CD4-positive, alpha-beta memory T cell (primary cell): ENCODE data around the gene CD248. TPM values are rescaled to one million over a fixed set of nuclear protein-coding genes. Genes with fewer than 3 reads are reported as not detected.
A peak's percentile ranks its signal among the peaks of the same experiment; 100 is the strongest.

Source experiments
- CTCF ChIA-PET: fragments of 350-600 bp; sonication (Branson Sonifier 250); formaldehyde crosslinking; loops from one replicate; lab custom pipeline; 2021; ENCODE audit warnings: inconsistent platforms; ENCODE audit not compliant: partially characterized antibody; lab: Charles Lee
- POLR2A ChIA-PET: fragments of 350-600 bp; sonication (Branson Sonifier 250); formaldehyde crosslinking; loops from one replicate; lab custom pipeline; 2021; ENCODE audit not compliant: partially characterized antibody; lab: Charles Lee
- DNase-seq, 5 donors: peaks; one replicate each; pipeline versions ENCODE4 v3.0.0 to v3.0.0-alpha.2; 2020 to 2022; ENCODE audit warnings: mixed read lengths in 1 of 5
- H3K27ac ChIP-seq: one replicate; pipeline ENCODE4 v1.7.0; 2013; ENCODE audit warnings: low read depth, low read length
- H3K27me3 ChIP-seq: 2 replicates; pipeline ENCODE4 v1.7.0; 2013; ENCODE audit warnings: mild to moderate bottlenecking, low read length, moderate library complexity; ENCODE audit not compliant: insufficient read depth
- H3K36me3 ChIP-seq: 2 replicates; pipeline ENCODE4 v1.7.0; 2013; ENCODE audit warnings: mild to moderate bottlenecking, low read length, moderate library complexity; ENCODE audit not compliant: insufficient read depth
- H3K4me1 ChIP-seq: 2 replicates; pipeline ENCODE4 v1.7.0; 2013; ENCODE audit warnings: mild to moderate bottlenecking, low read length, moderate library complexity; ENCODE audit not compliant: insufficient read depth
- H3K4me3 ChIP-seq, 2 donors: one replicate each; pipeline ENCODE4 v1.7.0; 2013; ENCODE audit warnings: low read length in 2 of 2, mild to moderate bottlenecking in 1 of 2
- H3K9me3 ChIP-seq, 2 donors: one replicate each; pipeline ENCODE4 v1.7.0; 2013; ENCODE audit warnings: low read length in 2 of 2, control low read depth in 1 of 2; ENCODE audit not compliant: control insufficient read depth in 1 of 2
- H3K27ac Mint-ChIP-seq, 7 donors: one replicate each; pipeline ENCODE4 v1.8.0; 2020 to 2021; ENCODE audit warnings: mixed read lengths in 7 of 7, mild to moderate bottlenecking in 6 of 7, inconsistent platforms in 3 of 7, moderate library complexity in 3 of 7
- H3K27me3 Mint-ChIP-seq, 2 donors: one replicate each; pipeline ENCODE4 v1.8.0; 2020 to 2021; ENCODE audit warnings: mixed read lengths in 2 of 2
- H3K36me3 Mint-ChIP-seq, 2 donors: one replicate each; pipeline ENCODE4 v1.8.0; 2020 to 2021; ENCODE audit warnings: mixed read lengths in 2 of 2, inconsistent platforms in 1 of 2, mild to moderate bottlenecking in 1 of 2
- H3K4me1 Mint-ChIP-seq, 4 donors: one replicate each; pipeline ENCODE4 v1.8.0; 2020 to 2021; ENCODE audit warnings: mixed read lengths in 4 of 4, mild to moderate bottlenecking in 1 of 4
- H3K4me3 Mint-ChIP-seq, 8 donors: one replicate each; pipeline ENCODE4 v1.8.0; 2020 to 2021; ENCODE audit warnings: mixed read lengths in 8 of 8, mild to moderate bottlenecking in 7 of 8, moderate library complexity in 6 of 8, inconsistent platforms in 3 of 8
- H3K9me3 Mint-ChIP-seq, 8 donors: one replicate each; pipeline ENCODE4 v1.8.0; 2020 to 2021; ENCODE audit warnings: mixed read lengths in 8 of 8, mild to moderate bottlenecking in 5 of 8, inconsistent platforms in 3 of 8, moderate library complexity in 1 of 8
- intact Hi-C: fragments of 100-400 bp; cut with micrococcal nuclease; formaldehyde crosslinking; loops from one replicate; pipeline ENCODE4 v1.15.1; 2023
- polyA plus RNA-seq, 2 donors: library from polyadenylated mRNA; unstranded; fragments of 300-500 nt; fragmentation: Illumina TruSeq; gene quantifications; one replicate each; pipeline ENCODE4 v1.2.3, GENCODE V29; 2021
- total RNA-seq, 2 experiments: library from RNA; stranded (reverse); gene quantifications; one replicate each; pipeline ENCODE4 v1.2.3, GENCODE V29; 2021

The CD248 gene
- total and polyA plus RNA-seq, 4 experiments from 2014 or later = 0.12 to 0.18 TPM; not detected in 2

DNA sequence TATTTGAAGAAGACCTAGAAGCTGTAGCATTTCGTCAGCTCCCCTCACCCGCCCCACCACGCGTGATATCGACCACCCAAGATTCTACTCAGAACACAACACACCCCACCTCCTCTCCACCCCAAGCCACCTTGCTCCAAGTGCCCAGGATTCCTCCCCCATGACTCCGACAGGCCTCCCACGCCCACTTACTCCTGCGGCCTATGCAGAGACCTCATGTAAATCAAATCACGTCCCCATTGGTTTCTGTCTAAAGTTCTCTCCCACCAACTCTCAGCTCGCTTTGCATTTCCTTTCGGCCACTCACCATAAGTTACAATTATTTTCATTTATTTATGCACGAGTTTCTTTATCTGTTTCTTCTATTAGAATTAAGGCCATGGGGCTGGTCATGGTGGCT is 14.2 kb downstream of the CD248 start:
- H3K27ac Mint-ChIP-seq = peak overlapping the region in 1 of 7 donors; percentile 5
- ChIA-PET CTCF (interaction anchor here (0.7 to 2.4 kb wide), 3 partner anchors 9 to 84 kb away, joined by 3 to 9 read pairs (median 3); no protein-coding TSS in a partner anchor), POLR2A (no interaction called here)

DNA sequence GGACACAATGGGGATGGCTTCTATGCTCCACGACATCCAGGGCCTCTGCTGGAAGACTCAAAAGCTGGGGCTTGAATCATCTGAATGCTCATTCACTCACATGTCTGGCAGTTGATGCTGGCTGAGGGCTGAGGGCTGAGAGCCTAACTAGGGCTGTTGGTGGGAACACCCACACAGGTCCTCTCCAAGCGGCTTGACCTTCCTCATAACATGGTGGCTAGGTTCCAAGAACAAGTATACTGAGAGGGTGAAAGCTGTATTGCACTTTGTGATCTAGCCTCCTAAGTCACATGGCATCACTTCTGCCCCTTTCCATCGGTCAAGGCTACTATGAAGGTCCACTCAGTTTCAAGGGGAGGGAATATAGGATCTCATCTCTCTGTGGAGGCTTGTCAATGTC is 17.7 kb downstream of the CD248 start:
- intact Hi-C loops = no loop called here
- Histone ChIP-seq H3K9me3 (no peaks in the 10 kb centered on the region), H3K36me3 (no peaks in the 10 kb centered on the region), H3K4me3 (no peak overlapping the region), H3K27ac (no peak overlapping the region), H3K4me1 (no peaks in the 10 kb centered on the region), H3K27me3 (no peaks in the 10 kb centered on the region)
- H3K4me3 Mint-ChIP-seq = no peak overlapping the region
- no peaks in the 10 kb centered on the region for H3K4me1 Mint-ChIP-seq
- no peaks in the 10 kb centered on the region for H3K9me3 Mint-ChIP-seq
- DNase-seq = no peak
- H3K27ac Mint-ChIP-seq = no peak overlapping the region
- CTCF ChIA-PET = interaction anchor here (1.4 kb wide), 1 partner anchor 12 kb away, joined by 4 read pairs; no protein-coding TSS in a partner anchor
- H3K27me3 Mint-ChIP-seq = no peaks in the 10 kb centered on the region
- H3K36me3 Mint-ChIP-seq = no peaks in the 10 kb centered on the region
- POLR2A ChIA-PET = no interaction called here

More for the DNA sequence above, 14.2 kb downstream of the CD248 start:
- H3K4me1 Mint-ChIP-seq = no peaks in the 10 kb centered on the region
- H3K9me3 ChIP-seq = no peaks in the 10 kb centered on the region
- no peak for DNase-seq
- no peaks in the 10 kb centered on the region for H3K27me3 ChIP-seq
- H3K4me3 Mint-ChIP-seq = no peak overlapping the region
- H3K36me3 Mint-ChIP-seq = no peaks in the 10 kb centered on the region
- peaks cover 0 to 3% of the 10 kb centered on the region in 2 donors for H3K27me3 Mint-ChIP-seq
- no peak overlapping the region for H3K4me3 ChIP-seq
- H3K4me1 ChIP-seq = no peaks in the 10 kb centered on the region
- no peak overlapping the region for H3K27ac ChIP-seq
- no peaks in the 10 kb centered on the region for H3K9me3 Mint-ChIP-seq
- intact Hi-C loops = no loop called here
- no peaks in the 10 kb centered on the region for H3K36me3 ChIP-seq

DNA sequence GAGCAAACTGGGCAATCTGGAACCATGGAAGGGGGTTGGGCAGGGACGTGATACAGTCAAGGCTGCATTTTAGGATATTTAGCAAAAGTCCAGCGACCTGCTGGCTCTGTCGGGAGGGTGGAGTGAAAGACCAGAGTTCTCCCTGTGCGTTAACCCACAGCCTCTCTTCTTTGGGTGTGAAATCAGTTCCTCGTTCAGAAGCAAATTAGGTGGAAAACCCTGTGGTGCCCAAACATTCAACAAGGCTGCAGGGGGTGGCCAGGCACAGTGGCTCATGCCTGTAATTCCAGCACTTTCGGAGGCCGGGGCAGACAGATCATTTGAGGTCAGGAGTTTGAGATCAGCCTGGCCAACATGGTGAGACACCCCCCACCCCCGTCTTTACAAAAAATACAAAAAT is 19.2 kb downstream of the CD248 start:
- Mint-ChIP-seq H3K4me1 (peaks cover 0 to 9% (median 3%) of the 10 kb centered on the region in 4 donors), H3K4me3 (no peak overlapping the region), H3K27ac (no peak overlapping the region), H3K27me3 (peaks cover 9% of the 10 kb centered on the region in 2 donors), H3K9me3 (no peaks in the 10 kb centered on the region), H3K36me3 (no peaks in the 10 kb centered on the region)
- DNase-seq = no peak
- Histone ChIP-seq H3K36me3 (no peaks in the 10 kb centered on the region), H3K27ac (no peak overlapping the region), H3K9me3 (no peaks in the 10 kb centered on the region), H3K4me1 (no peaks in the 10 kb centered on the region), H3K4me3 (no peak overlapping the region), H3K27me3 (no peaks in the 10 kb centered on the region)
- POLR2A ChIA-PET = no interaction called here
- intact Hi-C loops = no loop called here
- CTCF ChIA-PET = interaction anchor here (1.2 to 2.1 kb wide), 2 partner anchors 14 to 91 kb away, joined by 3 to 6 read pairs; no protein-coding TSS in a partner anchor

DNA sequence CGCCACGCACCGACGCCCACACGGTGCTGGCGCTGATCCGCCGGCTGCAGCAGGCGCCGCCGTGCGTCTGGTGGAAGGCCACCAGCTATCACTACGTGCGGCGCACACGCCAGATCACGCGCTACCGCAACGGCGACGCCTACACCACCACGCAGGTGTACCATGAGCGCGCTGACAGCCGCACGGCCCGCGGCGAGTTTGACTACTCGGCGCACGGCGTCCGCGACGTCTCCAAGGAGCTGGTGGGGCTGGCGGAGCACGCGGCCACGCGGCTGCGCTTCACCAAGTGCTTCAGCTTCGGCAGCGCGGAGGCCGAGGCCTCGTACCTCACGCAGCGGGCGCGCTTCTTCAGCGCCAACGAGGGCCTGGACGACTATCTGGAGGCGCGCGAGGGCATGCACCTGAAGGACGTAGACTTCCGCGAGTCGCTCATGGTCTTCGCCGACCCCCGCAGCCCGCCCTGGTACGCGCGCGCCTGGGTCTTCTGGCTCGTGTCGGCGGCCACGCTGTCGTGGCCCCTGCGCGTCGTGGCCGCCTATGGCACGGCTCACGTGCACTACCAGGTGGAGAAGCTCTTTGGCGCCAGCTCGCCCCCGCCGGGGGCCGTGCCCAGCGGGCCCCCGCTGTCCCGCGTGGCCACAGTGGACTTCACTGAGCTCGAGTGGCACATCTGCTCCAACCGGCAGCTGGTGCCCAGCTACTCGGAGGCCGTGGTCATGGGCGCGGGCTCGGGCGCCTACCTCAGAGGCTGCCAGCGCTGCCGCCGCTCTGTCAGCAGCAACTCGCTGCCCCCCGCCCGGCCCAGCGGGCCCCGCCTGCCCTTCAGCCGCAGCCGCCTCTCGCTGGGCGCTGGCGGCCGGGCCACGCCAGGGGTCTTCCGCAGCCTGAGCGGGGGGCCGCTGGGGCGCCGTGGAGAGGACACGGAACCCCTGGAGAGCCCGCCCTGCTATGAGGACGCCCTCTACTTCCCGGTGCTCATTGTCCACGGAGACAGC is 21.9 kb downstream of the CD248 start:
- CTCF ChIA-PET = interaction anchor here (1.0 to 1.4 kb wide), 3 partner anchors 12 to 91 kb away, joined by 3 read pairs; no protein-coding TSS in a partner anchor
- Mint-ChIP-seq H3K27ac (no peak overlapping the region), H3K27me3 (peaks cover 10 to 11% of the 10 kb centered on the region in 2 donors), H3K4me1 (peaks cover 8 to 22% (median 15%) of the 10 kb centered on the region in 4 donors), H3K4me3 (no peak overlapping the region), H3K9me3 (no peaks in the 10 kb centered on the region), H3K36me3 (no peaks in the 10 kb centered on the region)
- DNase-seq = no peak
- no peak overlapping the region for H3K4me3 ChIP-seq
- H3K4me1 ChIP-seq = peaks cover 19% of the 10 kb centered on the region
- no peaks in the 10 kb centered on the region for H3K9me3 ChIP-seq
- POLR2A ChIA-PET = no interaction called here
- intact Hi-C loops = no loop called here
- H3K36me3 ChIP-seq = no peaks in the 10 kb centered on the region
- H3K27ac ChIP-seq = no peak overlapping the region
- no peaks in the 10 kb centered on the region for H3K27me3 ChIP-seq

- intact Hi-C loops = no loop called here
- POLR2A ChIA-PET = no interaction called here
These were observed 22.8 kb downstream of the CD248 start for GRCh38 chr11:66293777-66294625.

DNA sequence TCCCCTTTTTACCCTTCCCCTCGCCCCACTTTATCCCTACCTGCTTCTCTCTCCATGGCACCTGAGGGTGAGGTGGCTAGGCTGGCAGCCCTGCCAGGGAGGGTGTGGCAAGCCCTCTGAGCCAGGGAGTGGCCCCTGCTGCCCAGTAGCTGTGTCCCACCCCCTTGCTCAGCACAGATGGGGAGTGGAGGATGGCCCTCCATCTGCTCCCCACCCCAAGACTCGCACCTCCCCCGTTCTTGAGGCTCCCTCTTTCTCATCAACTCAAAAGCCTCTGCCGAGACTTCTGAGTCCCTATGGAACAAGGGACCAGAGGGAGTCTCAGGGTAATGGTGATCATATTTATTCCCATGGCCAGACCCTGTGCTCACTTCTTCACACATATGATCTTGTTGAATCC is 23.5 kb downstream of the CD248 start:
- peaks cover 14 to 33% (median 23%) of the 10 kb centered on the region in 4 donors for H3K4me1 Mint-ChIP-seq
- peaks cover 26% of the 10 kb centered on the region for H3K4me1 ChIP-seq
- no peaks in the 10 kb centered on the region for H3K27me3 ChIP-seq
- H3K27ac ChIP-seq = no peak overlapping the region
- no peak for DNase-seq
- H3K4me3 ChIP-seq = no peak overlapping the region
- H3K36me3 Mint-ChIP-seq = peaks cover 0 to 1% of the 10 kb centered on the region in 2 donors
- no peaks in the 10 kb centered on the region for H3K36me3 ChIP-seq
- POLR2A ChIA-PET = no interaction called here
- H3K9me3 ChIP-seq = no peaks in the 10 kb centered on the region
- no peaks in the 10 kb centered on the region for H3K9me3 Mint-ChIP-seq
- CTCF ChIA-PET = interaction anchor here (1.0 kb wide), 1 partner anchor 92 kb away, joined by 3 read pairs; no protein-coding TSS in a partner anchor
- intact Hi-C loops = no loop called here
- H3K27ac Mint-ChIP-seq = peak overlapping the region in 1 of 7 donors; percentile 35
- H3K4me3 Mint-ChIP-seq = peak overlapping the region in 1 of 8 donors; percentile 52
- peaks cover 10 to 14% of the 10 kb centered on the region in 2 donors for H3K27me3 Mint-ChIP-seq

More at GRCh38 chr11:66293777-66294625, 22.8 kb downstream of the CD248 start:
- H3K27me3 Mint-ChIP-seq = peaks cover 10 to 14% of the 10 kb centered on the region in 2 donors
- no peaks in the 10 kb centered on the region for H3K9me3 Mint-ChIP-seq
- peak overlapping the region in 1 of 7 donors; percentile 35 for H3K27ac Mint-ChIP-seq
- Histone ChIP-seq H3K36me3 (no peaks in the 10 kb centered on the region), H3K27me3 (no peaks in the 10 kb centered on the region), H3K4me3 (no peak overlapping the region), H3K9me3 (no peaks in the 10 kb centered on the region), H3K27ac (no peak overlapping the region), H3K4me1 (peaks cover 24% of the 10 kb centered on the region)
- CTCF ChIA-PET = interaction anchor here (1.0 to 1.4 kb wide), 2 partner anchors 18 to 92 kb away, joined by 3 read pairs; no protein-coding TSS in a partner anchor
- H3K4me3 Mint-ChIP-seq = no peak overlapping the region
- DNase-seq = no peak
- H3K4me1 Mint-ChIP-seq = peaks cover 14 to 31% (median 22%) of the 10 kb centered on the region in 4 donors
- peaks cover 0 to under 1% of the 10 kb centered on the region in 2 donors for H3K36me3 Mint-ChIP-seq
